Stimulated activated CD4-positive, alpha-beta T cell treated with anti-CD3 and anti-CD28 coated beads, Interleukin-15, amount 100 ng/mL, for 1 hour (primary cell): Measurements from ENCODE around the gene UBL4B.

Experiments
- DNase-seq, 2 donors: peaks; one replicate each; pipeline ENCODE4 v3.0.0-alpha.2; 2020; ENCODE audit warnings: low read depth in 1 of 2, low spot score in 1 of 2

The UBL4B gene

GRCh38 chr1:110113551-110113950 lies 1.3 kb downstream of the UBL4B start:
- DNase-seq: no peak

DNA sequence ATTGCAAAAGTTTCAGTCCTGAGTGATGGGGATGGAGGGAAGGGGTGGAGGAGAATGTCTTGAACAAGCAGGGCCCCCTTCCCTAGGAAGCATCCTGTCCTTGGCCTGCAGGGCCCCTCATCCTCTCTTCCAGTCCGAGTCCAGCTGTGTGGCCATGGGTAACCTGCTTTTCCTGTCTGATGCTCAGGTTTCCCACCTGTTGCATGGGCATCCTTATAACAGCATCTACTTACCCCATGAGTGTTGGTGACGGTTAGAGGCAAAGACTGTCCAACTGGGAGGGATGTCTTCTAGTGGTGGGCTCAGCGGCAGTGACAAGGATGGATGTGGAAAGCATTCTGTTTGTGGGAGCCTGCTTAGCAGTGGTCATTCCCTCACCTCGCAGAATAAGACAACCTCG lies 1.9 kb downstream of the UBL4B start:
- DNase-seq: no peak

- no peak for DNase-seq
Observed at GRCh38 chr1:110114784-110115183, 2.5 kb downstream of the UBL4B start.

- DNase-seq: no peak
Observed at GRCh38 chr1:110118636-110119396, 6.6 kb downstream of the UBL4B start.

- DNase-seq: no peak
Observed at GRCh38 chr1:110119843-110120242, 7.6 kb downstream of the UBL4B start.

GRCh38 chr1:110120960-110121561 lies 8.8 kb downstream of the UBL4B start:
- DNase-seq: no peak

GRCh38 chr1:110123224-110123623 lies 11.0 kb downstream of the UBL4B start:
- DNase-seq: no peak

GRCh38 chr1:110125810-110126209 lies 13.6 kb downstream of the UBL4B start:
- no peak for DNase-seq

GRCh38 chr1:110130113-110130591 lies 17.9 kb downstream of the UBL4B start:
- no peak for DNase-seq

- no peak for DNase-seq
Observed at GRCh38 chr1:110130989-110131388, 18.7 kb downstream of the UBL4B start.

- no peak for DNase-seq
Observed at GRCh38 chr1:110132682-110133081, 20.4 kb downstream of the UBL4B start.

DNA sequence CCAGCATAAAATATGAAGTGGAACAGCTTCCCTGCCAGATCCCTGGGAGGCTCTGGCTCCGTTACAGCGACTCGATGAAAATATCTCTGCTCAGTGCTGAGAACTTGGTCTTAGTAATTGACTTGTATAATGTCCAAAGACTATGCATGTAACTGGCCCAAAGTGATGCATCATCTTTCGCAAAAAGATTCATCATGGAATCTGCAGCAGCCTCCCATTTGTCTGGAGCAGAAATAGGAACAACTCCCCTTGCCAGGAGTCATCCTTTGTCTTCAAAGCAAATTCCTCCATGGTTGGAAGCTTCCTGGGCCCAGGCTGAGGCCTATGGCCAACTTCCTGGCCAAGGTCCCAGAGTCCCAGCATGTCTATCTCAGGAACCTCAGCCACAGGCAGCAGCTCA lies 21.2 kb downstream of the UBL4B start:
- DNase-seq: no peak

GRCh38 chr1:110134050-110134595 lies 21.9 kb downstream of the UBL4B start:
- DNase-seq: no peak

- DNase-seq: no peak
Observed at GRCh38 chr1:110135246-110135645, 23.0 kb downstream of the UBL4B start.

- DNase-seq: no peak
Observed at GRCh38 chr1:110135666-110136065, 23.4 kb downstream of the UBL4B start.

- DNase-seq: no peak
Observed at GRCh38 chr1:110136911-110137310, 24.7 kb downstream of the UBL4B start.

- no peak for DNase-seq
Observed at GRCh38 chr1:110138956-110139355, 26.7 kb downstream of the UBL4B start.

DNA sequence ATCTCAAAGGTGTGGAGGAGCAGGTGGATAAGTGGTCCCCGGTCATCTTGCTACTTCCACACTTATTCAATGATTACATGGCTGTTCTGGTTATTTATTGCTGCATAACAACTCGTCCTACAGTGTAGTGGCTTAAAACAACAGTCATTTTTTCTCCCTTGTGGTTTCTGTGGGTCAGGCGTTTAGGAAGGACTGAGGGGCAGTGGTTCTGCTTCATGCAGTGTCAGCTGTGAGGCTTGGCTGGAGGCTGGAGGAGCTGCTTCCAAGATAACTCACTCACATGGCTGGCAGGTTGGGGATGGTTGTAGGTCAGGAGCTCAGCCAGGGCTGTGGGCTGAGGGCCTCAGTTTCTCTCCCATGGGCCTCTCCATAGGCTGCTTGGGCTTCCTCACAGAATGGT lies 32.1 kb downstream of the UBL4B start:
- no peak for DNase-seq

DNA sequence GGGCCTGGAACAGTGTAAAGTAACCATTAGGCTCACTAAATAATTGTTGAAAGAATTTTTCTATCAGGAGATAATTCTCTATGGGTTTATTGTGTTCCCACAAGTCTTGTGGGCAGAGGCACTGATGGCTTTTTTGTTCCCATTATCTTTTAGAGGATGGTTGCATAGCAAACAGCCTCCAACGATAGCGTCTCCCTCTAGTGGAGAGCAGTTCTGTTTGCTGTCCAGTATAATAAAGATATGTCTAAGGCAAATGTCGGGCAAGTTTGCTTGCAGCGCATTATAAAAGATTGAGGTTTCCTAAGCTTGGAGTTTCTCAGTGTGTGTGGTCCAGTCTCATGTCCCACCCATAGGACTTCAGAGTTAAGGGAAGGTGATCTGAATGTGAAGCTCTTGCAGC lies 36.7 kb downstream of the UBL4B start:
- no peak for DNase-seq

- no peak for DNase-seq
Observed at GRCh38 chr1:110150330-110151174, 38.3 kb downstream of the UBL4B start, which contains the start of gene SLC6A17. Gene SLC6A17, plus strand, starts transcription at chr1:110150494. Its CDS starts 16,436 bp downstream, at chr1:110166930.

DNA sequence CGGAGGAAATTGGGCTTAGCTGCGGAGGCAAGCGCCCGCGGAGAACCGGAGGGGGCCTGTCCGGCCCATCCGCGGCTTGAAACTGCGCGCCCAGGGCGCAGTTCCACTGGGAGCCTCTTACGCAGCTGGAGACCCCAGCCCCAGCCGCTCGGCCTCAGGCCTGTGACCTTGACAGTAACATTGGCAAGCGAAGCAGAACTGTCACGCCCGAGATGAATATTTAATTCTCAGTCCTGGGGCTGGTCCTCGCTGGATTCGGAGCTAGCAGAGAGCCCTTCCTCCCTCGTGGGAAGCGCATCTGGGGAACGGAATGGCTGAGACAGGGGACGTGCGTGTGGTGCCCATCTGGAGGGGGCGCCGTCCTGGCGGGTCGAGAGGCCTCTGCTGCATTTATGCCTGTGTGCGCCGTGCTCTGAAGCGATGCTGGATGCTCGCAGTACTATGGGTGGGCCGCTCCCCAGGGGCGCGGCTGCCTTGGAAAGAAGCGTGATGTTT lies 39.0 kb downstream of the UBL4B start:
- no peak for DNase-seq
